A375 (cell line): Measurements from ENCODE around the gene PTPN7. TPM values are rescaled to one million over a fixed set of nuclear protein-coding genes. Genes with fewer than 3 reads are reported as not detected.

Experiments used
- total RNA-seq: library from RNA; depleted of rRNA; stranded (reverse); fragments of >200 nt; shearing (Covaris generic); gene quantifications from 2 replicates; pipeline ENCODE4 v1.2.3, GENCODE V29; 2014; rRNA removed

Gene PTPN7
- not detected in 2 replicates for total RNA-seq

DNA sequence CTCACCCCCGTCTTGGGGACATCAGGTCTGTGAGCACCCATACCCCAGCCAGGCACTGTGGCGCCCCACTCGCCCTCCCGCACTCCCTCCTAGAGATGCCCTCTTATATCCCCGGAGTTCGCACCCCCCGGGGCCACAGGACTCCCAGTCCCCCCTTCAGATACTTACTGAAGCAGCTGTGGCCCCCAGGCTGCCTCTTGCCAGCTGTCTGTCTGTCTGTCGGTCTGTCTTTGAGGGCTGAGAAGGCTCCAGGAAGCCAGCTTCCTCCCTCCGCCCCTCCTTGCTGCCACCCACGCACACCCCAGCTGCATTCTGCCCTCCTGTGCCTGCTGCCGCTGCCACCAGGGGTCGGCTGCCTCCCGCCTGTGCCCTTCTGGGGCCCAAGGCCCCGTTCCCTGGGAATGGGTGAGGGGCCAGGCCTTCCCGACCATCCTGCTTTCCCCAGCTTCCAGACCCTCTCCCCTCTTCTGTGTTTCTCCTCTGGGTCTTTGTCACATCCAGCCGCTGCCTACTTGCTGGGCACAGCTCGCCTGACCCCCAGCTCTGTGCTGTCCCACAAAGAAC, at the start of gene PTPN7:
Gene PTPN7 (minus strand): TSS at position 226 of the 564 bp plus-strand sequence. CDS start 1,200 bp downstream, outside the sequence.

DNA sequence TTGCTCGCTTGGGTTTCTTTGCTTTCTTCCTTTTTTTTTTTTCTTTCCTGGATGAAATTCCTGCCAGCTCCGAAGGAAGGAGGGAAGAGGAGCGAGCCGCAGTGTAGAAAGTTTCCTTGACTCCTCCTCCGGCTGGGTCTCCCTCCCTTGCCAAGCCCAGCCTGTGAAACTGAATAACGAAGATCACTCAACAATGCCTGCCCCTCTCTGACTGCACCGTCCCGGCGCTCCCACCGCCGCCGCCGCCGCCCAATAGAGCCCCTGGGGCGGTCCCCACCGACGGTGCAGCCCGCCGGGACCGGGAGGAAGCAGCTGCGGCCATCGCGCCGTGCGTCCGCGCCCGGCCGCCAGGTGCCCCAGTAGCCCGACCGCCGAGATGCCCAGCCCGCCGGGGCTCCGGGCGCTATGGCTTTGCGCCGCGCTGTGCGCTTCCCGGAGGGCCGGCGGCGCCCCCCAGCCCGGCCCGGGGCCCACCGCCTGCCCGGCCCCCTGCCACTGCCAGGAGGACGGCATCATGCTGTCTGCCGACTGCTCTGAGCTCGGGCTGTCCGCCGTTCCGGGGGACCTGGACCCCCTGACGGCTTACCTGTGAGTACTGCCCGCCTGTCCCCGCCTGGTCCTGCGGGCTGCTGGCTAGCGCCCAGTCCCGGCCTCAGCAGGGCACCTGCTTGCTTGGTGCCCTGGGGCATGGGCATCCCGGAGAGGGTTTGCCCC, 33.4 kb upstream of the PTPN7 start, which contains the start of gene LGR6:
Gene LGR6 (plus strand): TSS at position 186 of the 714 bp plus-strand sequence. CDS start 191 bp downstream, at position 377.

DNA sequence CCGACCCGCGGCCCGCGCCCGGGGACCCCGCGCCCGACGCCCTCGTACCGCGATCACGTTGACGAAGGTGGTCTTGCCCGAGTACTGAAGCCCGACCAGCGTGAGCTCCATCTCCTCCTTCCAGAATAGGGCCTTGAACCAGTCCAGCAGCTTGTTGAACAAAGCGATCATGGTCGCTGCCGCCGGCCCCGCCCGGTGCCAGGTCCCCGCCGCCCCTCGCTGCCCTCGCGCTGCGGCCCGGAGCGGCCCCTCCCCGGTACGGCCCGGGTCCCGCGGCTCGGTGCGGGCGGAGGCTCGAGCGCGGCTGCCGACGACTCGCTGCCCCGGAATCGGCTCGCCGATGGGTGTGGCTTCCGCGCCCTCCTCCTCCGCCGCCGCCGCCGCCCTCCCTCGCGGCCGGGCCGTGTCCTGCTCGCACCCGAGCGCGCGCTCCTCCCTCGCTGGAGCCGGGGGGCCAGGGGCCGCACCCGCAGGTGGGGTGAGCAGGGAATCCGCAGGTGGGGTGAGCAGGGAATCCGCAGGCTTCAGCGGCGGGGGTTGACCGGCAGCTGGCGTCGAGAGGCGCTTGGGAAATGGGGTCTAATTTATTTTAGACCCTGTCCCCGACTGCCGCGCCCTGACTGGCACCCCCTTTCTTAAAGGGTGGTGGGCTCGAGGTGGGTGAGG, 15.9 kb downstream of the PTPN7 start, which contains the start of gene ARL8A:
Gene ARL8A (minus strand): TSS at position 336 of the 666 bp plus-strand sequence. CDS start 165 bp downstream, at position 171.

DNA sequence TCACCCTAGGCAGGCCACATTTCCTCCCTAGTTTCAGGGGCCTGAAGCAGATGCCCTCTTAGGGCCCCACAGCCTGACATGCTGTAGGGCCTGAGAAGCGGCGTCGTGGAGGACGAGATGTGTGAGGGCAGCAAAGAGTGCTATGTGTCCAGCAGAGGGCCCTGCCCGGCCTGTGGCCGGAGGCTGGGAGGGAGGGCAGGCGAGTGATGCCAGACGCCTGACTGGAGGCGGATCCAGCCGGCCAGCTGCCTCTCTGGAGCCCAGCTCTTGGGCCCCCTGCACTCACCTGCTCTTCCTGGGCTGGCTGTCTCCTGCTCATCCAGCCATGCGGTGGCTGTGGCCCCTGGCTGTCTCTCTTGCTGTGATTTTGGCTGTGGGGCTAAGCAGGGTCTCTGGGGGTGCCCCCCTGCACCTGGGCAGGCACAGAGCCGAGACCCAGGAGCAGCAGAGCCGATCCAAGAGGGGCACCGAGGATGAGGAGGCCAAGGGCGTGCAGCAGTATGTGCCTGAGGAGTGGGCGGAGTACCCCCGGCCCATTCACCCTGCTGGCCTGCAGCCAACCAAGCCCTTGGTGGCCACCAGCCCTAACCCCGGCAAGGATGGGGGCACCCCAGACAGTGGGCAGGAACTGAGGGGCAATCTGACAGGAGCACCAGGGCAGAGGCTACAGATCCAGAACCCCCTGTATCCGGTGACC, 37.6 kb downstream of the PTPN7 start, which contains the start of gene GPR37L1:
Gene GPR37L1 (plus strand): TSS at position 279 of the 697 bp plus-strand sequence. CDS start 47 bp downstream, at position 326.

Other genes with a start within 250 kb of the PTPN7 start
- 0.19 TPM in 1 of 2 replicates, not detected in the other for gene LMOD1, start 214.1 kb downstream of the PTPN7 start, total RNA-seq
- gene TIMM17A, start 205.1 kb downstream of the PTPN7 start, total RNA-seq: 60.7 and 71.3 TPM in 2 replicates
- gene RNPEP, start 178.0 kb downstream of the PTPN7 start, total RNA-seq: 91.6 and 98.5 TPM in 2 replicates
- gene ELF3, start 150.0 kb downstream of the PTPN7 start, total RNA-seq: 1.1 and 1.7 TPM in 2 replicates
- not detected in 2 replicates for gene GPR37L1, start 37.7 kb downstream of the PTPN7 start, total RNA-seq
- 20.6 and 28.1 TPM in 2 replicates for gene ARL8A, start 15.9 kb downstream of the PTPN7 start, total RNA-seq
- 0.23 TPM in 1 of 2 replicates, not detected in the other for gene LGR6, start 33.2 kb upstream of the PTPN7 start, total RNA-seq
- gene UBE2T, start 181.3 kb upstream of the PTPN7 start, total RNA-seq: 93.1 and 94.6 TPM in 2 replicates
- gene PPP1R12B, start 188.1 kb upstream of the PTPN7 start, total RNA-seq: 12.4 and 18.7 TPM in 2 replicates